DMS114 treated with DMSO at 0.1 percent for 48 hours (cell line): ENCODE data around the gene ZNF488.

Experiments
- DNase-seq: peaks from one replicate; lab custom pipeline; 2025; ENCODE audit not compliant: unreplicated experiment; lab: John Stamatoyannopoulos, UW

The ZNF488 gene

GRCh38 chr10:47350671-47351640 lies 33.1 kb downstream of the ZNF488 start:
- no peak for DNase-seq

DNA sequence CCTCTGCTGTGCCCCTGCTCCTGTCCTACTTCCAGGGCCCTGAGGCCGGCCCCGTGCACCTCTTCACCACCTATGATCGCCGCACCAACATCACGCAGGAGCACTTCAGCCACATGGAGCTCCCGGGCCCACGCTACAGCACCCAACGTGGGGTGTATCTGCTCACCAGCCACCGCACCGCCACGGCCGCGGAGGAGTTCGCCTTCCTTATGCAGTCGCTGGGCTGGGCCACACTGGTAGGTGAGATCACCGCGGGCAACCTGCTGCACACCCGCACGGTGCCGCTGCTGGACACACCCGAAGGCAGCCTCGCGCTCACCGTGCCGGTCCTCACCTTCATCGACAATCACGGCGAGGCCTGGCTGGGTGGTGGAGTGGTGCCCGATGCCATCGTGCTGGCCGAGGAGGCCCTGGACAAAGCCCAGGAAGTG lies 34.1 kb downstream of the ZNF488 start:
- DNase-seq = no peak

GRCh38 chr10:47349516-47349915 lies 34.6 kb downstream of the ZNF488 start:
- no peak for DNase-seq

DNA sequence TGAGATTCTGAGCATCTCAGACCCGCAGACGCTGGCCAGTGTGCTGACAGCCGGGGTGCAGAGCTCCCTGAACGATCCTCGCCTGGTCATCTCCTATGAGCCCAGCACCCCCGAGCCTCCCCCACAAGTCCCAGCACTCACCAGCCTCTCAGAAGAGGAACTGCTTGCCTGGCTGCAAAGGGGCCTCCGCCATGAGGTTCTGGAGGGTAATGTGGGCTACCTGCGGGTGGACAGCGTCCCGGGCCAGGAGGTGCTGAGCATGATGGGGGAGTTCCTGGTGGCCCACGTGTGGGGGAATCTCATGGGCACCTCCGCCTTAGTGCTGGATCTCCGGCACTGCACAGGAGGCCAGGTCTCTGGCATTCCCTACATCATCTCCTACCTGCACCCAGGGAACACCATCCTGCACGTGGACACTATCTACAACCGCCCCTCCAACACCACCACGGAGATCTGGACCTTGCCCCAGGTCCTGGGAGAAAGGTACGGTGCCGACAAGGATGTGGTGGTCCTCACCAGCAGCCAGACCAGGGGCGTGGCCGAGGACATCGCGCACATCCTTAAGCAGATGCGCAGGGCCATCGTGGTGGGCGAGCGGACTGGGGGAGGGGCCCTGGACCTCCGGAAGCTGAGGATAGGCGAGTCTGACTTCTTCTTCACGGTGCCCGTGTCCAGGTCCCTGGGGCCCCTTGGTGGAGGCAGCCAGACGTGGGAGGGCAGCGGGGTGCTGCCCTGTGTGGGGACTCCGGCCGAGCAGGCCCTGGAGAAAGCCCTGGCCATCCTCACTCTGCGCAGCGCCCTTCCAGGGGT lies 35.2 kb downstream of the ZNF488 start:
- no peak for DNase-seq

GRCh38 chr10:47348138-47348651 lies 35.9 kb downstream of the ZNF488 start, which contains the start of gene RBP3:
RBP3 (plus strand) TSS chr10:47348363; CDS start chr10:47348485, 122 bp downstream.
- no peak for DNase-seq

DNA sequence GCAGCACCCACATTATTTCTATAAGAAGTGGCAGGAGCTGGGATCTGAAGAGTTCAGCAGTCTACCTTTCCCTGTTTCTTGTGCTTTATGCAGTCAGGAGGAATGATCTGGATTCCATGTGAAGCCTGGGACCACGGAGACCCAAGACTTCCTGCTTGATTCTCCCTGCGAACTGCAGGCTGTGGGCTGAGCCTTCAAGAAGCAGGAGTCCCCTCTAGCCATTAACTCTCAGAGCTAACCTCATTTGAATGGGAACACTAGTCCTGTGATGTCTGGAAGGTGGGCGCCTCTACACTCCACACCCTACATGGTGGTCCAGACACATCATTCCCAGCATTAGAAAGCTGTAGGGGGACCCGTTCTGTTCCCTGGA lies 36.8 kb downstream of the ZNF488 start:
- DNase-seq = no peak

- no peak for DNase-seq
These were observed 37.4 kb downstream of the ZNF488 start for GRCh38 chr10:47346581-47347302.

DNA sequence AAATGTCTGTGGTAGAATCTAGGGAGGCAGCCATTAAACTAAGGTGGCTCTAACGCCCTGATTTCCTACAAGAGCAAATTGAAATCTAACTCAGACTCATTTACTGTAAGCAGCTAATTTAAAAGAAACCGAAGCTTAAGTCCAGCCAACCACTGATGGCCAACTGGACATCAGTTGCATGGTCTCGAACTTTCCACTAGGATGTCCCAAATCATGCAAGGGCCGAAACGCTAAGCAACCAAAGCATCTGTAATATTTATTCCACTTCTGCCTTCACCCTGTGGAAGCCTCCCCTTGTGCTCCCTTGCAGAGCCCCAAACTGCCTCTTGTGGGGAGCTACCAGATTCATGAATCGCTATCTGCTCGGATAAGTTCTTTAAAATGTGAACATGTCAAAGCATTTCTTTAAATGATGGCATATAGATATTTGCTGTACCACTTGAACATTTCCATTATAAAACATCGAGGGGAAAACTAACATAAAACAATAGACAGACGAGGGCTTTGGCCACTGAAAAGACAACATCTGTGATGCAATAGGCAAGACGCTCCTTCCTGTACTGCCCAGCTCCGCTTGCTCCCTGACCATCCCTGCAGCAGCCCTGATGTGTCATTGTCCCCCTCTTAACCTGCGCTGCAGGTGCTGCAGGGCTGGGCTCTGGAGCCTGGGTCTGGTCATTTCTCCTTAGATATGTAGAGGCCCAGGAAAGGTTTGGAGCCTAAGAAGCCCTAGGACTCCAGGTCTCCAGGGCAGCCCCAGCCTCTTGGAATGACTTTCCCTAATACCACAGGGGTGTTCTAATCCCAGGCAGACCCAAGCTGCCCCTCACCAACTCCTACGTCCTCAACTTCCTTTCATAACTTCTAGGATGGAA lies 38.9 kb downstream of the ZNF488 start:
- no peak for DNase-seq

DNA sequence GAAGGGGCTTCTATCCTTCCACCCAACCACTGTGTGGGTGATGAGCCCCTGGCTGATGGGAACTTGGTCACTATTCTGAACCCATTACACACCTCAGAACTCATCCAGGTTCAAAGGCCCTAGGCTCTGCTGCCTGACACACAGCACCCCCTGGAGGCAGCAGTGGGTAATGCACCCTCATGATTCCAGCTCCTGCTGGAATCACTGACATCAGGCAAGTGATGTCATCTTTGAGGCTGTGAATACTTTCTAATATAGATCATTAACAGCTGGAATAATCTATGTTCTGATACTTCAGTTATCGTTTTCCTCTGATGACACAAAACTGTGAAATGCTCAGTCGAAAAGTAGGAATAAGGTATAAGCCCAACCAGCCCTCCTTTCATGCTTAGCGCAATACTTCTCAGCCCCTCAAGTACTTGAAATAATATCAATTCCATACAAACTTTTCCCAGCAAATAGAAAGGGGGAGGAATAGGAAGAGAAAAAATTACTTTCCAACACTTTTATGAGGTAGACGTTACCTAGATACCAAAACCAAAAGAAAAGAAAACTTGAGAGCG lies 43.4 kb downstream of the ZNF488 start:
- no peak for DNase-seq

GRCh38 chr10:47339759-47340607 lies 44.1 kb downstream of the ZNF488 start:
- DNase-seq = no peak

GRCh38 chr10:47339186-47339735 lies 44.8 kb downstream of the ZNF488 start:
- DNase-seq = no peak

GRCh38 chr10:47337310-47337709 lies 46.8 kb downstream of the ZNF488 start:
- no peak for DNase-seq

DNA sequence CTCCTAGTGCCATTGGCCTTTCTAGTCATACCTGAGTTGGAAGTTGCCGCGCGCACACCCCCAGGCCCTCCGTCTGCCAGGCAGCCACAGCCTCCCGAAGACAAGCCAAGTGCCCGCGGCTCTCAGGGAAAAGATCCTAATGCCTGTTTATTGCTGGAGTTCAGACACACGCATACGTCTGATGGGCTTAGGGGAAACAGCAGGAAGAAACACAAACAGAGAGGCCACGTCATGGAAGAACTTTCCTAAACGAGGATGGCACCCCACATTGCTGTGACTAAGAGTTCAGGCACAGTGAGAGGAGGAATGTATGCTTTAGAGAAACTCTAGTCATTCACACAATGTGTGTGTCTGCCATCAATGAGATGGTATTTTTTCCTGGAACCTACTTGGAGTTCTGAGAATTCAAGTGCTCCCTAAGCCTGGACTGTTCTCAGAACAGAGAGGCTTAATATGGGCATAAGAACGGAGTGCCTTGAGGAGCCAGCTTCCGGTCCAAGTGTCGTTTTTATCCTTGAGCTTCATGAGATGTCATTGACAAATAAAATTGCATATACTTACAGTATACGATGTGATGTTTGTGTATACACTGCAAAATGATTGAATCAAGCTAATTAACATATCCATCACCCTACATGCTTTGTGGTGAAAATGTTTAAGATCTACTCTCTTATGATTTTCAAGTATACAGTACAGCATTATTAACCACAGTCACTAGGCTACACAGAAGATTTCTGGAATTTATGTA lies 47.5 kb downstream of the ZNF488 start:
- DNase-seq = no peak

GRCh38 chr10:47335906-47336305 lies 48.2 kb downstream of the ZNF488 start:
- DNase-seq = no peak

- DNase-seq = no peak
These were observed 49.4 kb downstream of the ZNF488 start for GRCh38 chr10:47334466-47335295.

- no peak for DNase-seq
These were observed 50.6 kb downstream of the ZNF488 start for GRCh38 chr10:47333532-47333931.

- no peak for DNase-seq
These were observed 51.1 kb downstream of the ZNF488 start for GRCh38 chr10:47332946-47333345.
